NCI-H510A (cell line): ENCODE results near the gene WDR1.
"Not testable (repeated sequence)": the region's sequence is repeated elsewhere in the genome, so short reads cannot be mapped to it uniquely, and the experiment has no call there.

ENCODE experiments used
- DNase-seq: peaks from one replicate; lab custom pipeline; 2025; lab: John Stamatoyannopoulos, UW

WDR1 gene

GRCh38 chr4:10130178-10130888 is 13.7 kb upstream of the WDR1 start:
- no peak for DNase-seq

- no peak for DNase-seq
Observed at GRCh38 chr4:10129196-10130177, 12.9 kb upstream of the WDR1 start.

GRCh38 chr4:10128761-10129160 is 12.2 kb upstream of the WDR1 start:
- no peak for DNase-seq

- not testable (repeated sequence) for DNase-seq
Observed at GRCh38 chr4:10127531-10127930, 10.9 kb upstream of the WDR1 start.

- DNase-seq = no peak
Observed at GRCh38 chr4:10124167-10124930, 7.8 kb upstream of the WDR1 start.

GRCh38 chr4:10123227-10124101 is 6.9 kb upstream of the WDR1 start:
- DNase-seq = no peak

- DNase-seq = no peak
Observed at GRCh38 chr4:10122236-10122932, 5.8 kb upstream of the WDR1 start.

GRCh38 chr4:10121568-10122208 is 5.1 kb upstream of the WDR1 start:
- no peak for DNase-seq

GRCh38 chr4:10120943-10121567 is 4.5 kb upstream of the WDR1 start:
- DNase-seq = no peak

- no peak for DNase-seq
Observed at GRCh38 chr4:10119773-10120172, 3.2 kb upstream of the WDR1 start.

GRCh38 chr4:10119278-10119677 is 2.7 kb upstream of the WDR1 start:
- no peak for DNase-seq

- DNase-seq = no peak
Observed at GRCh38 chr4:10118048-10119004, 1.7 kb upstream of the WDR1 start.

- no peak for DNase-seq
Observed at GRCh38 chr4:10117359-10118047, 904 bp upstream of the WDR1 start.

- peak; percentile 26 for DNase-seq
Observed at GRCh38 chr4:10115797-10116568, 616 bp downstream of the WDR1 start.

- DNase-seq = no peak
Observed at GRCh38 chr4:10115271-10115796, 1.3 kb downstream of the WDR1 start.

GRCh38 chr4:10114607-10115006 is 2.0 kb downstream of the WDR1 start:
- no peak for DNase-seq

GRCh38 chr4:10114147-10114546 is 2.5 kb downstream of the WDR1 start:
- no peak for DNase-seq
